Activated CD8-positive, alpha-beta memory T cell treated with anti-CD3 and anti-CD28 coated beads for 1 hour (primary cell): Measurements from ENCODE around the gene RALY.

Experiments
- DNase-seq, 2 donors: peaks; one replicate each; pipeline ENCODE4 v3.0.0-alpha.2; 2020; ENCODE audit warnings: low read depth in 1 of 2; ENCODE audit errors: extremely low read depth in 1 of 2

RALY gene

DNA sequence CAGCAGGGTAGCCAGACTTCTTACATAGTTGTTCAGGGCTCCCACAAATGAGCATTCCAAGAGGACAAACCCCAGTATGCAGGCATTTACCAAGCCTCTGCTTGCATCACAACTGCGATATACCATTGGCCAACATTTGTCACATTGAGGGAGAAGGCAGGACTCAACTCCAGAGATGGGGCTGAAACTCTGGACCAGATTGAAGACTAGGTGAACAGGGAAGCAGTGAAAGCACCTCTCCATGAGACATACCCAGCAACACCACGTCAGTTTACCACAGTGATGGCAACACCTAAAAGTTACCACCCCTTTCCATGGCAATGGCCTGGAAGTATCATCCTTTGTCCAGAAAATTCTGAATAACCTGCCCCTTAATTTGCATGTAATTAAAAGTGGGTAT lies 7.9 kb upstream of the RALY start:
- no peak for DNase-seq

DNA sequence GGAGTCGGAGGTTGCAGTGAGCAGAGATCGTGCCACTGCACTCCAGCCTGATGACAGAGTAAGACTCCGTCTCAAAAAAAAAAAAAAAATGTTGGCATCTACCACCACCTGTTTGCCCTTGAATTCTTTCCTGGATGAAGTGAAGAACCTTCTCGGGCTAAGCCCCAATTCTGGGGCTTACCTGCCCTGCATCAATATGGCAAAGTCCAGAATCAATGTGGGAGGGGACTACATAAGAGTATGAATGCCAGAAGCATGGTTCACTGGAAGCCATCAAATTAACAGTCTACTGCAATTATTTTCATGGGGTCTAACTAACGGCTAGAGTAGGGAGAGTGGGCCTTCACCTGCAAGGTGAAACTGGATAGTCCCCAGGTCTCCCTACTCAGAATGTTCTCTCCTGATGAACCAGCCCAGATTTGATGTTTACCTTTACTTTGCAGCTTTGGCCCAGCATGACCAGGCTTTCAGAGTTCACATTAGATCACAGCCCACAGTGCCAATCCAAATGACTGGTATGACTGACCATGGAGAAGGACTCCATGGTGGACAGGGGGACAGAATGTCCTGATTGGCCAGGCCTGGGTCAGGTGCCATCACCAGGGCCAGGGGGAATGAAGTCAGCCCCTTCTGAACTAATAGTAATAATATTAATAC lies 7.0 kb upstream of the RALY start:
- no peak for DNase-seq

DNA sequence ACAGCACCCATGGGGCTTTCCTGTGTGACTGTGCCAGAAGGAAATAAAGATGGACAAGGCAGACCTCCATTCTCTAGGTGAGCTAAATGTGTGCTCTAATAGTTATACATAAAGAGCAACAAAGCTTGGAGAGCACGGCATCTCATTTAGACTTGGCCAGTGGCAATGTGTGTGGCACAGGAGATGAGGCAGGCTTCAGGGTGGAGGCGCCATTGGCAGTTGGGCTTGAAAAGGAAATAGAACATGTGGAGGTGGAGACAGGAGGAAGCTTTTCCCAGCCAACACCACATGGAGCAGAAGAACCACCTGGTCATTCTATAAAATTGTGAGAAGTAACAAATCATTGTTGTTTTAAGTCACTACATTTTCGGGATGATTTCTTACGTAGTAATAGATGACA lies 3.6 kb upstream of the RALY start:
- no peak for DNase-seq

DNA sequence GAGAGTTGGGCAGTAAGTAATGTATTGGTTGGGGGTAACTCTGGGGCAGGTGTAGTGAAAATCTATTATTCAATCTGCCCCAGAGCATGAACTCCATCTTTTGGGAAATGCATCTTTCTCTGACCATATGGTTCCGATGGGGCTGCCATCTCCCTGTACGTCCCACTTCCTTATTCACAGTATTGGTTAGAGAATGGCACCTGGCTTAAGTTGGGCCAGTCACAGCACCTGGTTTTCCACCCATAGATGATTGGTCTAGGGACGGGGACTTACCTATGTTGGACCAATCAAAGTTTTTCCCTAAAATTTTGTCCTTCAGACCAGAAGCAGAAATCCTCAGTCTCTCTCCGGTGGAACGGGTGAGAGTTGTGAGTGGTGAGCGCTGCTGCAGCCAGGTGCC lies 2.2 kb upstream of the RALY start:
- DNase-seq: no peak

DNA sequence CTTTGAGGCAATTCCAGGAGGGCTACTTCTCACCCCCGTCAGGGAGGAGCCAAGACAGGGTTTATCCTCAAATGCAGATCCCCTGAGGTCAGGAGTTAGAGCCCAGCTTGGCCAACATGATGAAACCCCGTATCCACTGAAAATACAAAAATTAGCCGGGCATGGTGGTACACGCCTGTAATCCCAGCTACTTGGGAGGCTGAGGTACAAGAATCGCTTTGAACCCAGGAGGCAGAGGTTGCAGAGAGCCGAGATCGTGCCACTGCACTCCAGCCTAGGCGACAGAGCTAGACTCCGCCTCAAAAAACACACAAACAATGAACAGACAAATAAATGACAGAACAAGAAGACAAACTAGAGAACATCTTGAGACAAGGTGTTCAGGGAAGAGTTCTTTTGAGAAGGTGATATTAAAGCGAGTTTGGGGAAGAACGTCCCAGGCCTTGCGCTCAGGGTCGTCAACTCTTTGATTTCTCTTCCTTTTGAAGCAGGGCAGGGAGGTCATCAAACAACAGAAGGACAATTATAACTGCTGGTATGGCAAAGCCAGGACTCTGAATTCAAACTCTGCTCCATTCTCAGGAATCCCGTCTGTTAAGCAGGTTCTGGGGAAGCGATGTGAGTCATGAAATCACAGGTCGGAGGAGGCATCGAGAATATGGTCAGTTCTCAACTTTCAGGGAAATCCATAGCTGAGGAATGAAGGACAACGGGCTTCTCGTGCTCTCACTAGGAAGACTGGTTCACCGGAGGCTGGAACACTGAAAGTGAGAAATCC lies 1.4 kb upstream of the RALY start:
- no peak for DNase-seq

DNA sequence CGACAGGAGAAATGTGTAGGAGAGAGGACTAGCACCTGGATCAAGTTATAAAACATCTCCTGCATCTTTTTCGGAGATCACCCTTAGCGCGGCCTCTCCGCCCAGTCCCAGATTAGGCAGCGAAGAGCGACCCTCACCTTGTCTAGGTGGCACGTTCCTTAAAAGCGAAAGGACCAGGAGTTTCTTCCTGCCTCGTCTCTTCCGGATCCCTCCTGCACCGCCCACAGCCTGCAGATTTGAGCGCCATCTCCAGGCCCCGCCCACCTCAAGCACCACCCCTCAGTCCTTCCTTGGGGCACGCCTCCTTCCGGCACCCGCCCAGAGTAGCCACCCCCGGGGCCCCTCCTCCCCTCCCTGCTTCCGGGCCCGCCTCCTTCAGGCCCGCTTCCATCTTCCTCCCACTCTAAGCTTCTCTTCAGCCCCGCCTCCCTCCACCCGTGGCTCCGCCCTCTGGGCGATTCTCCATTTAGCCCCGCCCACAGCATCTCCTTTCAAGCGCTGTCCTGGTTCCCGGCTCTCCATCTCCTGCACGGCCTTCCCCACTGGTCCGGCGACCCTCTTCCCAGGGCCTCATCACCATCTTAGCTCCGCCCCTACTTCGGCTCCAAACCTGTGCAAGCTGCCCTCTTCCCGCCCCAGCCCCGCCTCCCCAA lies 662 bp upstream of the RALY start:
- DNase-seq: peak; percentile 98 to 99

DNA sequence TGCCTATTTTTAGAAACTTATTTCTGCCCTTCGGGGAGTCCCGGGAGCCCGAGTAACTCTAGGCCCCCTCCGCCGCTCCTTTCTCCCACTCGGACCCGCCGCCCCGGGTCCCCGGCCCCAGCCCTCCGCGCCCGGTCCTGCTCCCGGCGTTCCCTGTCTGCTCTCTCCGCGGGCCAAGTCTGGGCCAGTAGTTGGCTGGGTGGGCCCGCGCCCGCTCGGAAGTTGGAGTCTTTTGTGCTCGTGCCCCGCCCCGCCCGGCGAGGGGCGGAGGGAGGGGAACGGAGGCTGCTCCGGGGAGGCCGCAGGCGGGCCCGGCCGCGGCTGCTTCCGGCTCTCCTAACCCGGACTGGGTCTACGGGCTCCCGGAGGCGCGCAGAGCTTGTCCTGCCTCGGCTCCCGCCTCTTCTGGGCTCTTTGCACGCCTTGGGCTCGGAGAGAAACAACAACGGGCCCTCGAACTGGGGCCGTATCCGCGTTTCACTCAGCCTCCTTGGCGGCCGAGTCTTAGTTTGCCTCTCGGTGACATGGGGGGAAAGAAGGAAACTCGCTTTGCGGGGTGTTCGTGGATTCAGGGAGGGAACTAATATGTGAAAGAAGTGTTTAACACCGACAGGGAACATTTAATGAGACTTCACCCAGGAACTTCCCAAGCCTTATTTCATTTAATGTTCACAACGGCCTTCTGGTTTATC lies 657 bp downstream of the RALY start:
- DNase-seq: peak; percentile 19 to 67

DNA sequence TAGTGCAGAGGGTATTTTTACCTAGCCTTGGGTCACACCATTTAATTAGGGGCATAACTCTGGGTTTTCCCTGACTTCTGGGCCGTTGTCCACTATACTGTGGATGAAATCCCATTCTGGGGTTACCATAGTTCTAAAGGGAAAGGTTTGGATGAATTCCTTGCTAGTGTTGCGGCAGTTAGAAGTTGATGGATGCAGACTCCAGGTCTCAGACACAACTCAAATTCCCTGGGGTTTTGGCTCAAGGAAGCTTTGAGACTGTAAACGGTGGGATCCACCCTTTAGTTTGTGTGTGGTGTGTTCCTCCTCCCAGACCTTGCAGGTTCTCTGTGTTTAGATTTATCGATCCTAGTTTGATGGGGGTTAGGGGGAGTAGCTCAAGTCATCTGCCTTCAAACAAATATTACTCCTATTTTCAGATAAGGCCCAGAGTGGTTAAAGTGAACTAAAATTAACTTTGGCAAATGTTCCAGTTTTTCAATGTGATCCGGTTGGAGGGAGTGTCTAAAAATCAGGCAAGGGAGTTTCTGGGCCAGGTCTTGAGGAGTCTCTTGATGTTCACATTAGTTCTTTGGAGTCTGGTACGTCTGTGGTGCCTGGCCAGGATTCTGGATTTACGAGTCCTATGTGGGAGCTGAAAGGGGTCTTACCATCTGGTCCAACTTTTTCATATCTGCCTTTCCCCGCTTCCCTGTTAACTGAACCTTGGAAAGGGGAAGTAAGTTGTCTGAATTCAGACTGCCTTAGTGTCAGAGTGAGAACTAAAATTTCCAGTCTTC lies 1.5 kb downstream of the RALY start:
- DNase-seq: no peak

DNA sequence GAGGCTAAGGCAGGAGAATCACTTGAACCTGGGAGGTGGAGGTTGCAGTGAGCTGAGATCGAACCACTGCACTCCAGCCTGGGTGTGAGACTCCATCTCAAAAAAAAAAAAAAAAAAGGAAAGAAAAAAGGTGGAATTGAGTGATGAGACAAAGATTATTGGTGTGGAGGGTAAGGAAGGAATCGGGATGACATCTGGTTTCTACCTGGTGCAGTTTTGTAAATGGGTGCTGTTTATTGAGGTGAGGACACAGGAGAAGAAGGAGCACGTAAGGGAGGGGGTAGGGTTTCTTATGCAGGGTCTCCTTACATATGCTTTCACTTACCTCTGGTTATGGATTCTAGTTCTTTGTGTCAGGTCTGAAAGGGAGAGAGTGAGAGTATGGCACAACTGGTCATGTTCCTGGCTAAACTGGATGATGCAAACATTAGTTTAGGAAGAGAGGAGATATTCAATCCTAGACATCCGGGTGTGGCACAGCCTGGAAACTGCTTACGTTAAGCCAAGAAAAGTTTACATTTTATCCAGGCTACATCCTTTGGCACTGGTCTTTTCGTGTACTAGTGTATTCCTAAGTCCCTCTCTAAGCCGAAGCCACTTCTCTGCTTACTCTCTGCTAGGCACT lies 5.4 kb downstream of the RALY start:
- no peak for DNase-seq

DNA sequence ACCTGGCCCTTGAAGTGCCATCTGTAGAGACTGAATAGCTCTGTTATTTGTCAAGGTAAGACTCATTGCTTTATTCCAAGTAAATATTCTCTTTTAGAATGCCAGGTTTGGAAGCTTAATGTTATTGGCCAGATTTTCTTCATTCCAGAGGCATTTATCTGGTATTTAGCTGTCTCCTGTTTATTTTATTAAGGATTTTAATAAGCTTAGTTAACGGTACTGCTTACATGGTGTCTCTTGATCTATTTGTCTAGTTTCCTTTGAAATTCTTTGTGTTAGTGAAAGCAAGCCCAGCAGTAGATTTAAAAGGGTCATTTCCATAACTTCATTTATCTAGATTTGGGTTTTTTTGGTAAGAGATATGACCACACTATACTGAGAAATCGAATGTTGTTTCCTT lies 7.7 kb downstream of the RALY start:
- no peak for DNase-seq

DNA sequence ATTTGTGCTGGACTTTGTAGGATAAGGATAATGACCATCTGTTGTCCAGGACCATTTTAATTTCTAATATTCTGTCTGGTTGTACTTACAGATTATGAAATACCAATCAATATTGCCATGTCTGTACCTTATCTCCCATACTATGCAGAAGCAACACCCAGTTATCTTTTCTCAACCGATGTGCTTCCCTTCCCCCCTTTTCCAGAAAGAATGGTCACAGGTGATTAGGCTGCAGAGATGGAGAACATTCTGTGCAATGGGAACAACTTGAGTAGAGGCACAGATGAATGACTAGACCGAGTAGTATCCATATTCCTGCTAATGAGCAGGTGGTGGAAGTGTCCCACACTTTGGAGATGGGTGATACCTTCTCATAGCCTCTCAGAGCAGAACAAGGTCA lies 10.5 kb downstream of the RALY start:
- DNase-seq: no peak

DNA sequence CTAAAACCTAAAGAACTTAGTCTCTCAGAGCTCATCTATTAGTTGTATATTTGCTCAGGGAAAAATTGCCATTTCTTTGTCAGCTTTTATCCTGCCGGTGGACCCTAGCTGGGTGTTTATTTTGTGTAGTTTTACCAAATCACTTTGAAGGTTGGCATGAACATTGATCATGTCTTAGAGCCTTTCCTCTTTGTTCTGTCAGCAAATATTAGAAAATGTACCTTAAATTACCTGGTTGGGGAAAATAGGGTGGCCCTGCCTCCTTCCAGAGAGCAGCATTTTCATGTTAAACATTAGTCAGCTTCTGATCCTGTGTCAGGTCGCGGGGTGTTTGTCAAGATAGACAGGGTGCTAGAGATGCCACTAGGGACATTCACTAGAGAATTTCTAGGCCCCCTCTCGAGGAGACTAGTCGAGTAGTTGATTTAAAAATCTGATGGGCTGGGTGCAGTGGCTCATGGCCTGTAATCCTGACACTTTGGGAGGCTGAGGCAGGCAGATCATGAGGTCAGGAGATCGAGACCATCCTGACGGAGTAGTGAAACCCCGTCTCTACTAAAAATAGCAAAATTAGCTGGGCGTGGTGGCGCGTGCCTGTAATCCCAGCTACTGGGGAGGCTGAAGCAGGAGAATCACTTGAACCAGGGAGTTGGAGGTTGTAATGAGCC lies 11.2 kb downstream of the RALY start:
- DNase-seq: no peak

DNA sequence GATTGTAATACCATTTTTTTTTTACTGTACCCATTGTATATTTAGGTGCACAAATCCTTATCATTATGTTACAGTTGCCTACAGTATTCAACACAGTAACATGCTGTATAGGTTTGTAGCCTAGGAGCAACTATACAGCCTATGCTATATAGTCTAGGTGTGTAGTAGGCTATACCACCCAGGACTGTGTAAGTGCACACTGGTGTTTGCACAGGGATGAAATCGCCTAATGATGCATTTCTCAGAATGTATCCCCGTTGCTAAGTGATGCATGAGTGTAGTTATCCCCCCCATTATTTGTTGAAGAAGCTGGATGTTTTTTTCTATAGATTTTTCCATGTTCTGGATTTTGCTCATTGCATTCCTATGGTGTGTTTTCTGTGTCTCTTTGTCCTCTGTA lies 12.9 kb downstream of the RALY start:
- DNase-seq: no peak

DNA sequence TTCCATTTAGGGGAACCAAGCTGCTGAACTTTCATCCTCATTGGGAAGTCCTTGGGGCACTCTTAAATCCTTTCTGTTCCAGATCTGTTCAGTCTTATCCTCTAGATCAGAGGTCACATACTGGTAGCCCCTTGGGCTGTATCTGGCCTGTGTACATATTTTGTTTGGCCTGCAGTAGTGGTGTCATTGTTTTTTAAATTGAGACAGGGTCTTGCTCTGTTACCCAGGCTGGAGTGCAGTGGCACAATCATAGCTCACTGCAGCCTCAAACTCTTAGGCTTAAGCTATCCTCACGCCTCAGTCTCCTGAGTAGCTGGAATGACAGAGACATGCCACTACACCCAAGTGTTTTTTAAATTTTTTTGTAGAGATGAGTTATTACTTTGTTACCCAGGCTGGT lies 14.8 kb downstream of the RALY start:
- DNase-seq: no peak

DNA sequence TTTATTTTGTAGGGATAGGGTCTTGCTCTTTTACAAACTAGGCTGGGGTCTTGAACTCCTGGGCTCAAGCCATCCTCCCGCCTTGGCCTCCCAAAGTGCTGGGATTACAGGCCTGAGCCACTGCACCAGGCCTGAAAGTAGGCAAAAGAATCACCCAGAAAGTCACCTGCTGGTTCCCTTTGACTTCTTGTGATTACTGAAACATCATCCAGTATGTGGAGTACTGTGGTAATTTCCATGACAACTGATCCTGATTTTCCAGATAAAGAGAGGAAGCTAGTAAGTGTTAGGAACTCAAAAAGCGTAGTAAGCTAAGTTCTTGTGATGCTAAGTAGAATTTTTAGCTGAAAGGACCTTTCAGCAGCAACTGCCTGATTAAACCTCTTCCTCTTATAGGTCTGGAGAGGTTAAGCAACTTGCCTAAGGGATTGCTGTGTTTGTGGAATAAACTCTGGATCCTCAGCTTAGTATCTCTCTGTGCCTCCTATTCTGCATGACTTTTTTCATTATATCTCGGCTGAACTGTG lies 16.8 kb downstream of the RALY start:
- no peak for DNase-seq

DNA sequence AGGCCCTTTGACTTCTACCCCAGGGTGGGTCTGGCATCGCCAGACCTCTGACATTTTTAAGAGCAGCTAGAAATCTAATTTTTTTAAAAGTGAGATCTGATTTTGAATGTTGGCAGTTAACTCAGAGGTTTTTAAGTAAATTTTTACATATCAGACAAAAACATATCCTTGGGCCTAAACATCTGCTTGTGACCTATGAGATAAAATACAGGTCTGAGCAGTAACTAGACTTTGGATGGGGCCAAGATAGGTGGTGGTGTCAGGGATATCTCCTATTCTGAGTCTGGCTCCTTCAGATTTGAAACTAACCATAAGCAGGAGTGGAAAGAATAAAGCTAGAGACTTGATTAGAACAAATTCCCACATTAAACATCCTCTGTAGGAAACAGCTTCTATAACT lies 17.6 kb downstream of the RALY start:
- DNase-seq: no peak

DNA sequence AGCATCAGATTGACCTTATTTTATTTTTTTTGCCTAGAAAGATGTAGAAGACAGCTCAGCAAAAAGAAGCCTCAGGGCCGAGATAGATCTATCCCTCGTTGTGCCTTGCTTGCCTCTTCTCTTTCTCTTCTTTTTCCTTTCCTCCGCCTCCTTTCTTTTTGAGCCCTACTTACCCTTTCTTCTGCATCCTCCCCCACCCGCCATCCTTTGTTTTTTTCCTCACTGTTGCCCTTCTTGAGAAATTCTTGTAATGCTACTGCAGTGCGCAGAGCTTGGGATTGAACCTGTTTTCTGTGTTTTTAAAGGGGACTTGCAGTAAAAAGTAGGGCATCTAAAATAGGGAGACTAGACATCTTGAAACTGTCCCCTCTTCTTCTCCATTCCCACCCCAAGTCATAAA lies 18.6 kb downstream of the RALY start:
- no peak for DNase-seq

DNA sequence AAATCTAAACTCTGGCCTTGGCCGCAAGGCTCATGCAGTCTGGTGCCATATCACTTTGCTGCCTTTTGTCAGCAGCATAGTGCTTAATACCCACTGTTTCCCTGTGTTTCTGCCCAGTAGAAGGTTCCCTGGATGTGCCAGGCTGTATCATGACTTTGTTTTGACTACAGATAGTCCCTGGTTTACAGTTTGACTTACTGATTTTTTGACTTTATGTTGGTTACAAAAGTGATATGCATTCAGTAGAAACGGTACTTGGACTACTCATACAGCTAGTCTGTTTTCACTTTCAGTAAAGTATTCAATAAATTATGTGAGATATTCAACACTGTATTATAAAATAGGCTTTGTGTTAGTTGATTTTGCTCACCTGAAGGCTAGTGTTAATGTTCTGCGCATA lies 19.0 kb downstream of the RALY start:
- no peak for DNase-seq

DNA sequence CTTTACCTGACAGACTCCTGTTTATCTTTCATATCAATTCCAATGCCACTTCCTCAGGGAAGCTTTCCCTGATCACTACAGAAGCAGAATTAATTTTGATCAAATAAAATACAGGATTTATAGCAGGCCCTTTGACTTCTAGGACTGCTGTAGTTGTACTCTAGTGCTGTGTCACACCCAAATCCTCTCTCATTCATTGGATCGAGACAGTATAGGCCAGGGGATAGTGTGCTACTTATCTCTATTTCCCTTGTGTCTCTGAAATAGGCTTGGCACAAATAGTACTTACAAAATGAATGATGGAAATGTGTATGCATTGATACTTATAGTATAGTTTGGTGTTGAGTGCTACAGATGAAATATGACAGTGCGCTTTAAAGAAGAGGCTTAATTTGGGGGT lies 19.8 kb downstream of the RALY start:
- no peak for DNase-seq

DNA sequence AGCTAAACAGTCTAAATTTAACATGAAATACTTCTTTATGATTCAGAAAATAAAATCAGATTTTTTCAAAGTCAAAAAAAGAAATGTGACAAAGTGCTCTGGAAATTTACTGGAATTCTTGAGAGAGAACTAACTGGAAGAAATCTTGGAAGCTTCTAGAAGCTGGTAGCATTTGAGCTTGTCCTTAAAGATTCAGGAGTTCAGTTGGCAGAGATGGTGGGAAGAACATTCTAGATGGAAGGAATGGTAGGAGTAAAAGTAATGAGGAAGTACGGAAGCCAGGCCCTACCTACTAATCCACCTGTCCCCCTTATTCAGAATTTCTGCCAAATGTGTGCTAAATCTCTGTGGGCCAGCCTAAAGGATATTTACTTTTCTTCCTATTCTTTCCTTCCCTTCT lies 21.2 kb downstream of the RALY start:
- no peak for DNase-seq
